DND-41 (cell line): ENCODE data around the gene PLEKHA6.

Experiments
- CTCF ChIP-seq: IDR thresholded peaks from 2 replicates; pipeline ENCODE4 v1.5.1; 2012; ENCODE audit warnings: borderline replicate concordance, low read length, moderate library complexity, mild to moderate bottlenecking; ENCODE audit not compliant: poor library complexity, severe bottlenecking; ENCODE audit errors: extremely low read depth
- EZH2 ChIP-seq: IDR thresholded peaks from 3 replicates; pipeline ENCODE4 v1.6.1; 2012; ENCODE audit warnings: borderline replicate concordance, low read depth, mild to moderate bottlenecking, moderate library complexity, low read length, inconsistent platforms; ENCODE audit not compliant: severe bottlenecking

GRCh38 chr1:204335085-204335484 is 24.6 kb downstream of the PLEKHA6 start:
- no peak for TF ChIP-seq EZH2
- TF ChIP-seq CTCF = no peak
